Activated CD4-positive, CD25-positive, alpha-beta regulatory T cell (primary cell): ENCODE measurements around the gene CACTIN.
A peak's percentile ranks its signal among the peaks of the same experiment; 100 is the strongest.
"Not testable (repeated sequence)": the region's sequence is repeated elsewhere in the genome, so short reads cannot be mapped to it uniquely, and the experiment has no call there.

Experiments used
- DNase-seq, 4 experiments: peaks; one replicate each; lab custom pipeline; 2025; lab: John Stamatoyannopoulos, UW

The CACTIN gene

DNA sequence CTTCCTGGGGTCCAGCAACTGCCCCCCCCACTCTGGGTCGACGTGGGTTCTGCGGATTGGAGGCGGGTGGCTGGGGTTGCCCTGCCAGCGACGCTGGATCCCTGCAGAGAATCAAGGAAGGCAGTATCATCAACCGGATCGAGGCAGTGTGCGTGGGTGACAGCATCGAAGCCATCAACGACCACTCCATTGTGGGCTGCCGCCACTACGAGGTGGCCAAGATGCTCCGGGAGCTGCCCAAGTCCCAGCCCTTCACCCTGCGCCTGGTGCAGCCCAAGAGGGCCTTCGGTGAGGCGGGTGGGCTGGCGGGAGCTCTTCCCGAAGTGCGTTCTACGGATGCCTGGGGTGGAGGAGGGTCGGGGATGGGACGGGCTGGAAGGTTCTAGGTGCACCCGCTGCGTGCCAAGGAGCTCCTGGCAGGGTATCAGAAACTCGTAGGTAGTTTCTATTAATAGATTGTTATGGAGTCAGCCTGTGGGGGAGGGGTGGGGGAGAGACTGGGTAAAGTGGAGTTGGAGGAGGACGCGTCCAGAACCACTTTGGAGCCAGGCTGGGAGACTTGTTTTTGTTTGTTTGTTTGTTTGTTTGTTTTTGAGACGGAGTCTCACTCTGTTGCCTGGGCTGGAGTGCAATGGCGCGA, 39.8 kb downstream of the CACTIN start:
- no peak for DNase-seq

DNA sequence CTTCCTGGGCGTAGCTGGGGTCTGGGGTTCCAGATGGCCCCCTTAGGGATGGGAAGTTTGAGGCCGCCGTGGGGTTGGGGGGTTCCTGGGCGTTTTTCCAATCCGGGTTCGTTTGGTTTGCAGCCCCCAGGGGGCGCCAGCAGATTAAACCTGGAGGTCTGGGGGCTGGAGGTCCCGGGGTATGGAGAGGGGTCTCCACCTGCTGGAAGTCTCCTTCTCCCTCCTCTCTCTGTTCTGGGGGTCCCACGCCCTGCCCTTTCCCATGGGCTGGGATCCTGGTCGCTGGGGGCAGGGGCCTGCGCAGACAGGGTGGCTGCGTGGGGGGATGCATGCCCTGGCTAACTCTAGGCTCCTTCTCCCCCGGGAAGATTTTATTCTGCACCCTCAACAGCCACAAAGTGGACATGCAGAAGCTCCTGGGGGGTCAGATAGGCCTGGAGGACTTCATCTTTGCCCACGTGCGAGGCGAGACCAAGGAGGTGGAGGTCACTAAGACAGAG, 40.4 kb downstream of the CACTIN start:
- DNase-seq: peak in 2 of 4 experiments; percentile 19 to 28

DNA sequence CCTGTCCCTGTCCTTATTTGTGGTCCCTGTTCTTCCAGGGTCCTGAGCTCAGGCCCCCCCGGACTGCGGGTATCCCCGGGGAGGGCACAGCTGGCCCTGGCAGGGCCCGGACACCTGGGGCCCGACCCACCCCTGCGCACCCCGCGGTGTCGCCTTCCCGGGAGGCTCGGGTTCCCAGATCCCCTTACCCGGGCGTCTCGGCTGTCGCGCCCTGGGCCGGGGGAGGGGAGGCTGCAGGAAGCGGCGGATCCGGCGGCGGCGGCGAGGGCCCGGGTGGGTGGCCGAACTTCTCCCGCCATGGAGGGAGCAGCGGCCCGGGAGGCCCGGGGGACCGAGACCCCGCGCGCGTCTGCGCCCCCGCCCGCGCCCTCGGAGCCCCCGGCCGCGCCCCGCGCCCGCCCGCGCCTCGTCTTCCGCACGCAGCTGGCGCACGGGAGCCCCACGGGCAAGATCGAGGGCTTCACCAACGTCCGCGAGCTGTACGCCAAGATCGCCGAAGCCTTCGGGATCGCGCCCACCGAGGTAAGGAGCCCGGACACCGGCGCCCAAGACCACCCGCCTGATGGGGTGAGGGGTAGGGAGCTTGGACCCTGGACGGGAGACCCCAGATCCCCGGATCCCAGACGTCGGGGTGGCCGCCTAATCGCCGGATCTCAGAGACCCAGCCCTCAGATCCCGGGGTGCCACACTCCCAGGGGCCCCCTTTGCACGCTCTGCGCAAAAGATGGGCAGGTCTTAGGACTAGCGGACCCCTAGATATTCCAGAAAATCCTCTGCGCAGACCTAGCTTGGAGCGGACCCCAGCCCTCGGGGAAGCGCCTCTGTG, 41.1 kb downstream of the CACTIN start, which contains the start of gene GIPC3:
Gene GIPC3 (plus strand): TSS at position 178 of the 826 bp plus-strand sequence. CDS start 120 bp downstream, at position 298.
- DNase-seq: no peak

DNA sequence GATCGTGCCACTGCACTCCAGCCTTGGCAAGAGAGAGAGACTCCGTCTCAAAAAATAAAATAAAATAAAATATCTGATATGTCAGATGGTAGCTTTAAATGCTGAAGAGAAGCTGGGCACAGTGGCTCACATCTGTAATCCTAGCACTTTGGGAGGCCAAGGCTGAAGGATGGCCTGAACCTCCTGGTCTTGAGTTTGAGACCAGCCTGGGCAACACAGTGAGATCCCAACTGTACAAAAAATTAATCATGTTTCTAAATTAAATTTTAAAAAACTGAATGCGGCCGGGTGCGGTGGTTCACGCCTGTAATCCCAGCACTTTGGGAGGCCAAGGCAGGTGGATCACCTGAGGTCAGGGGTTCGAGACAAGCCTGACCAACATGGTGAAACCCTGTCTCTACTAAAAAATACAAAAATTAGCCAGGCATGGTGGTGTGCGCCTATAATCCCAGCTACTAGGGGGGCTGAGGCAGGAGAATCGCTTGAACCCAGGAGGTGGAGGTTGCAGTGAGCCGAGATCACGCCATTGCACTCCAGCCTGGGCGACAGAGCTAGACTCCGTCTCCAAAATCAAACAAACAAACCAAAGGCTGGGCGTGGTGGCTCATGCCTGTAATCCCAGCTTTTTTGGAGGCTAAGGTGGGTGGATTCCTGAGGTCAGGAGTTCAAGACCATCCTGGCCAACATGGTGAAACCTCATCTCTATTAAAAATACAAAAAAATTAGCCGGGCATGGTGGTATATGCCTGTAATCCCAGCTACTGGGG, 42.4 kb downstream of the CACTIN start:
- not testable (repeated sequence) for DNase-seq

DNA sequence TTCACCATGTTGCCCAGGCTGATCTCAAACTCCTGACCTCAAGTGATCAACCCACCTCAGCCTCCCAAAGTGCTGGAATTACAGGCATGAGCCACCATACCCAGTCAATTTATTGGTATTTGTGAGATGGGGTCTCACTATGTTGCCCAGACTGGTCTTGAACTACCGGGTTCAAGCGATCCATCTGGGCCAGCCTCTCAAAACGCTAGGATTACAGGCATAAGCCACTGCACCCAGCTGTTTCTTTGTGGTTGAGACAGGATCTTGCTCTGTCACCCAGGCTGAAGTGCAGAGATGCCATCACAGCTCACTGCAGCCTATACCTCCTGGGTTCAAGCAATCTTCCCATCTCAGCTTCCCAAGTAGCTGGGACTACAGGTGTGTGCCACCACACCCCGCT, 44.8 kb downstream of the CACTIN start:
- not testable (repeated sequence) for DNase-seq

DNA sequence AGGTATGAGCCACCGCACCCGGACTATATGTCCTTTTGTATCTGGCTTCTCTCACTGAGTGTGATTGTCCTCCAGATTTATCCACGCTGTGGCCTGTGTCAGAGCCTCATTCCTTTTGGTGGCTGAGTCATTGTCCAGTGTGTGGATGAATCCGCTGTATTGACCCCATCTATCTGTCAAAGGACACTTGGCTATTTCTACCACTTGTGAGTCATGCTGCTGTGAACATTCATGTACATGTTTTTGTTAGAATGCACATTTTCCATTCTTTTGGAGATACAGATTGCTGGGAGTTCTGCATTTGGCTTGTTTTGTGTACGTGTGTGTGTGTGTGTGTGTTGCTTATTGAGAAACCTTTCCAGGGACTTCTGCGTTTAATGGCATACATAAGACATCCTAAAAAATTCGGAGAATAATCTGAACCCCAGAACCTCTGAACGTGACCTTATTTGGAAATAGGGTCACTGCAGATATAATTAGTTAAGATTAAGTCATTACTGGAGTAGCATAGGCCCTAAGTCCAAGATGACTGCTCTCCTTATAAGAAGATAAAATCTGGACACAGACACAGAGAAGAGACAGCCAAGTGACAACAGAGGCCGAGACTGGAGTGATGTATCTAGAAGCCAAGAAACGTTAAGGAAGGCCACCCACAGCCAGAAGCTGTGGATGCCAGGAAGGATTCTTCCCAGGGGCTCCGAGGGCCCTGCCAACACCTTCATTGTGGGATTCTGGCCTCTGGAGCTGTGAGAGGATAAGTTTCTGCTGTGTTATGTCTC, 46.2 kb downstream of the CACTIN start:
- no peak for DNase-seq

DNA sequence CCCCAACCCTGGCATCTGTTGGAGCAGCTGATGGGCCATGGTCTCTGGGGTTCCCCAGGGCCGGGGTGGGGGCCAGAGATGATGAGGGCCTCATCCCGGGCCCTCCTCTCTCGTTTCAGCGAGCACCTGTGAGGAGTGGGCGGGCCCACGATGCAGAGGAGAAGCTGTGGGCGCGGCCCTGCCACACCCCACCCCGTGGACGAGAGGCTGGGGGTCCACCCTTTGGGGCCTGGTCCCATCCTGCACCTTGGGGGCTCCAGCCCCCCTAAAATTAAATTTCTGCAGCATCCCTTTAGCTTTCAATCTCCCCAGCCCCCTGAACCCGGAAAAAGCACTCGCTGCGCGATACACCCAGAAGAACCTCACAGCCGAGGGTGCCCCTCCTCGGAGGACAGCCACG, 48.2 kb downstream of the CACTIN start:
- DNase-seq: no peak

DNA sequence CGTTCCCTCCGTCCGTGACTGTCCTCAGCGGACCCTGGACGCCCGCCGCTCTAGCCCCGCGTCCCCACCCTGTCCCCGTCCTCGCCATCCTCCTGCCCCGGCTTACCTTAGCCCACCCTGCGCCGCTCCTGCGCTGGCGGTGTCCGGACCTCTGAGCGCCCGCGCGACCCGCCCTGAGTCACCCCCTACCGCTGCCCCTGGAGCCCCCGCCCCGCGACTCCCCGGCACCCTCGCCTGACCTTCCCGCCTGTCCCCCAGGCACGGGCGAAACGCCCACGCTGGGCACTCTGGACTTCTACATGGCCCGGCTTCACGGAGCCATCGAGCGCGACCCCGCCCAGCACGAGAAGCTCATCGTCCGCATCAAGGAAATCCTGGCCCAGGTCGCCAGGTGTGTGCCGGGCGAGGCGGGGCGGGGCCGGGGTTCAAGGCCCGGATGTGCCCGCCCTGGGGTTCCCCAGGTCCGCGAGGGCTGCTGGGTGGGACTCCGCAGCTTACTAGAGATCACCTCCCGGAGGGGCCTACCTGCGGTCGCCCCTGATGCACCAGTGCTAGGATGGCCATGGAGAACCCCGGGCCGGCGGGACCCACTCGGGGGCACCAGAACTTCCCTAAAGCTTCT, 48.8 kb downstream of the CACTIN start:
- DNase-seq: no peak

DNA sequence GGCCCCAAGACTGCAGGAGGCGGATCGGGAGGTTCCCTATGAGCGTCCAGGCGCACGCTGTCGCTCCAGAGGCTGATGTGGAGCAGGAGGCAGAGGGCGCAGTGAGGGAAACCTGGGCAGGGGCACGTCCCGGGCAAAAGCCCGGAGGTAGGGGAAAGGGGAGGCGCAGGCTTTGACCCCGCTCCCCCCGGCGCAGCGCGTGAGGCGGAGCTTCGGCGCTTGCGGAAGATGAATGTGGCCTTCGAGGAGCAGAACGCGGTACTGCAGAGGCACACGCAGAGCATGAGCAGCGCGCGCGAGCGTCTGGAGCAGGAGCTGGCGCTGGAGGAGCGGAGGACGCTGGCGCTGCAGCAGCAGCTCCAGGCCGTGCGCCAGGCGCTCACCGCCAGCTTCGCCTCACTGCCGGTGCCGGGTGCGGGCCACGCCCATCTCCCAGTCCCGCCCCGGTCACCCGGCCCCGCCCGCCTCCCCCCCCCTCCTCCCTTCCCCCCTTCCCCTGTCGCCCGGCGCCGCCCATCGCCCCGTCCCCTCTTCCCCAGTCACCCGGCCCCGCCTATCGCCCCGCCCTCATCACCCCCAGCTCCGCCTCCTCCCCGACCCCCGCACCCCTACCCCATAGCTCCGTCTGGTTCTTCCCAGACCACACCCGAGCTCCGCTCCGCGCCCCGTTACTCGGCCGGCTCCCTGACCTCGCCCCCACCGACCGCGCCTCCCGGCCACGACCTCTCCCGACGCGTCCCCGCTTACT, 49.7 kb downstream of the CACTIN start:
- no peak for DNase-seq

DNA sequence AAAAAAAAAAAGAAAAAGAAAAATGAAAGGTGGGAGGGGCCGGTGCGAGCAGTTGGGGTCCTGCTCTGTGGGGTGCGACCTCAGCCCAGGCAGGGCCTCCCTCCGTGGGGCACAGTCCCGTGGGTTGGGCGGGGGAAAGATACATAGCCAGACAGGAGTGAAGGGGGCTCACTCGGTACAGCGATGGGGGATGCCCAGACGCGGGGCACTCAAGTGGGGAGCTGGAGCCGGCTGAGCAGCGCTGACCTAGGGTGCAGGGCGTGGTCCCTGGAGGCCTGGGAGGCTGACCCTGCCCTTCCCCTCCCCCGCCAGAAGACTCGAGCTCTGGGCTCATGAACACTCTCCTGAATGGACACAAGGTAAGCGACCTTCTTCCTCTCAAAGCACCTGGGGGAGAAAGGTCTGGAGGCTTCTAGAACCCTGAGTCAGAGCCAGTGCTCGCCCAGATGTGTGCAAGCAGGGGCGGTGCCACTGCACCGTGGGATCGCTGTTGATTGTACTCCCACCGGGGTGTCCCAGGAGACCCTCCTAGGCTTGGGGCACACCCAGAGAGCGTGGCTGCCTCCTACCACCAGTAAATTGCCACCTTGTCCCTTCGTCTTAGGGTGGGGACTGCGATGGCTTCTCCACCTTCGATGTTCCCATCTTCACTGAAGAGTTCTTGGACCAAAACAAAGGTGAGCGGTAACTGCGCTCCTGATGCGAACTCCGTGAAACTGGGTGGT, 50.5 kb downstream of the CACTIN start:
- no peak for DNase-seq

DNA sequence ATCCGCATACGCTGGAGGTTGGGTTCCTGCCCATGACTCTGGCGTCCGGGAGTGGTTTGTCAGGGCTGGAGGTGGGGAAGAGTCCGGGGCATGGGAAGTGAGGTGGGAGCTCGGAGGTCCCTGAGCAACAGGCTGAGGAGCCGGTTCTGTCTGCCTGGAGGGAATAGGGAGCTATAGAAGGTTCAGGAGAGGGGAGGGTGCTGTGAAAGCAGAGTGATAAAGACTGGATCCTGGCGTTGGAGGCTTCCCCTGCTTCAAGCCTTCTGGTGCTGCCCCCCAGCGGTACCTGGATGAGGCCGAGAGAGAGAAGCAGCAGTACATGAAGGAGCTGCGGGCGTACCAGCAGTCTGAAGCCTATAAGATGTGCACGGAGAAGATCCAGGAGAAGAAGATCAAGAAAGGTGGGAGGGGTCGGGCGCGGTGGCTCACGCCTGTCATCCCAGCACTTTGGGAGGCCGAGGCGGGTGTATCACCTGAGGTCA, 51.3 kb downstream of the CACTIN start:
- no peak for DNase-seq

DNA sequence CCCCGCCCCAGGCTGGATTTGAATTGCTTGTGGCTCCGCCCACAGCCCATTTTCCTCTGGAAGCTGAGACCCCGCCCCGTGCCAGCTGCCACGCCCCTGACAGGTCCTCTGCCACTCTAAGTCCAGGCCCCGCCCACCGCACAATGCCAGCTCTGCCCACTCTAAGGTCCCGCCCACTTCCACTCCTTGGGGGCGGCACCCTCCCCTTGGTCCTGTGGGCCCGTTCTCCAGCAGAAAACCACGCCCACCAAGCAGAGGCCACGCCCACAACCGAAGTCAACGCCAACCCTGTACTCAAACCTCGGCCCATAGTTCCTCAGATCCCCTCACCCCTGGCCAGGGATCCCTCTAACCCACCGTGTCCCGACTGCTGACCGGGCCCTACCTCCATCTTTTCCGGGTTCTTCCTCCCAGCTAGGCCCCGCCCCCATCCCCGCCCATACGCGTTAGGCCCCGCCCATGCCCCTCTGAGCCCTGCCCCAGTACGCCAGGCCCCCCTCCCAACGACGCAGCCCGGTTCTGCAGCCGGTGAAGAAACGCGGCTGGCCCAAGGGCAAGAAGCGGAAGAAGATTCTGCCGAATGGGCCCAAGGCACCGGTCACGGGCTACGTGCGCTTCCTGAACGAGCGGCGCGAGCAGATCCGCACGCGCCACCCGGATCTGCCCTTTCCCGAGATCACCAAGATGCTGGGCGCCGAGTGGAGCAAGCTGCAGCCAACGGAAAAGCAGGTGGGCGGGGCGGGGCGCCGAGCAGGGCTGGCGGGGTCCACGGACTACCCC, 52.5 kb downstream of the CACTIN start:
- peak; percentile 42 to 62 (median 51) for DNase-seq

DNA sequence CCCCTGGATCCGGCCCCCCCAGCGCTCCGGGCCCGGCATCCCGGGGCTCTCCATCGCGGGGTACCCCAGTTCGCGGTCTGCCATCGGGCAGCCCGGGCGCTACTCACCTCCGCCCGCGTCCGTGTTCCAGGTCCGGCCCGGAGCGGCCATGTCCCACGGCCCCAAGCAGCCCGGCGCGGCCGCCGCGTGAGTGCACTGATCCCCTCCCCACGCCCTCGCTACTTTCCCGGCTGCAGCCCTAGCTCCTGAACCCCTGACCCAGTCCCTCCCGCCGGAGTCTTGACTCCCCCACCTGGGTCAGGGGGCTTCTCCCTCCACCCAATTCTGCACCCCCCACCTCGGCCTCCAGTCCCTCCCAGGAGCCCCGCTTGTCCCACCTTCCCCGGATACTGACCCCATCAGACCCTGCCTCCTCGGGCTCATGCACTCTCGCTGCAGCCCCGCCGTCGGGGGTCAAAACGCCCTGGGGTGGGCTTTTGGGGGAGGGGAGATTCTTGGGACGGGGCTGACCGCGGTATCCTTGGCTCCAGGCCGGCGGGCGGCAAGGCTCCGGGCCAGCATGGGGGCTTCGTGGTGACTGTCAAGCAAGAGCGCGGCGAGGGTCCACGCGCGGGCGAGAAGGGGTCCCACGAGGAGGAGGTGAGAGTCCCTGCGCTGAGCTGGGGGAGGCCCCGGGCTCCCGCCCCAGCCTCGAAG, 53.3 kb downstream of the CACTIN start:
- DNase-seq: no peak

DNA sequence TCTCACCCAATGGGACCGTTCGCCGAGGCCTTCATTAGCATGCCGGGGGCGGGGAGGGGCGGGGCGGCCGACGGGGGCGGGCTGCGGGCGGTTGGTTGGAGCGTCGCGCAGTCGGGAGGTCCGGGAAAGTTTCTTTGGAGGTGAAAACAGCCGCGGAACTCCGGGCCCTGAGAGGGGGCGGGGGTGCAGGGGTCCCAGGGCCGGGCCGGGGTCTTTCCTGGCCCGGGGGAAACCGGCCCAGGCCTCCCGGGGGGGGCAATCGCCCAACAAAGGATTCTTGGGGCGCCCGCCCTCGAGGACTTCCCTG, 53.8 kb downstream of the CACTIN start, which contains the start of gene HMG20B:
Gene HMG20B (plus strand): TSS at position 90 of the 307 bp plus-strand sequence. CDS start 366 bp downstream, outside the sequence.
- DNase-seq: no peak

DNA sequence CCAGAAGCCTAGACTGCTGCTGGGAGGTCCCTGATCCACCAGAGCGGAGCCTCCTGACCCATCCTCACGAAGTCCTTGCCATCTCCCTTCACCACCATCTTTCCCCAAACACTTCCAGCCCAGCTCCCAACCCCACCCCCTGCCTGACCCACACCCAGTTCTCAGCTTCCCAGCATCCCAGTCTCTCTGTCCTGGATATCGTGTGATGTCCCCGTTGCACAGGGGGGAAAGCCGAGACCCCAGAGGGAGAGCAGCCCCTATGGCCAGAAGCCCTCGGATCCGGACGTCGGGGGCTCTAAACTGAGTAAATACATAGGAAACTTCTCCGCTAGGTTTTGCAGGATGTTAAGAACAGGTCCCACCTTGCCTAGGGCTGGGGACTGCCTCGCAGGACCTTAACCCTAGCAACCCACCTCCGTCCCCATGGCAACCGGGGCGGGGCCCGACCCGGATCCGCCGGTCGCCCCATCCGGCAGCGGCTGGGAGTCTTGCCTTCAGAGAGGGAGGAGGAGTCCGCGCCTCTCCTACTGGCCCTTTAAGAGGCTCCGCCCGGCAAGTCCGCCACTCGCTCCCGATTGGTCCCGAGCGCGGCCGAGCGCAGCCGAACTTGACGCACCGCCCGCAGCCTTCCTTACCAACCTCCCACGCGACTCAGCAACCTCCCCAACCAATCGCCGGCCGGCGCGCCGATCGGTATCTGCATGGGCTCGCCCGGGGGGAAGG, 54.3 kb downstream of the CACTIN start:
- peak; percentile 98 to 99 (median 98) for DNase-seq

DNA sequence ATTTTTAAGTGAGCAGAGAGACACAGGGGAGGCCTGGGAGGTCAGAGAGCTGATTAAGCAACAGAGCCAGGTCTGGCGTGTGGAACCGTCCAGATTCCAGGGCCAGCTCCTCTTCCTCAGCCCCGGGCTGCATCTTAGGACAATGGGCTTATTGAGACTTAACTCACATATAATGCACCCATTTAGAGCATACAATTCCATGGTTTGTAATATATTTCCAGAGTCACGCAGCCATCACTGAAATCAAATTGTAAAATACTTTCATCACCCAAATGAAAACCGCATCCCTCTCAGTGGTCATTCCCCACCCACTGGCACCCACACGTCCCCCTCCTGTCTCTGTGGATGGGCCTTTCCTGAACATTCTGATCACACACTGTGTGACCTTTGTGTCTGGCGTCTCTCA, 56.0 kb downstream of the CACTIN start:
- no peak for DNase-seq

DNA sequence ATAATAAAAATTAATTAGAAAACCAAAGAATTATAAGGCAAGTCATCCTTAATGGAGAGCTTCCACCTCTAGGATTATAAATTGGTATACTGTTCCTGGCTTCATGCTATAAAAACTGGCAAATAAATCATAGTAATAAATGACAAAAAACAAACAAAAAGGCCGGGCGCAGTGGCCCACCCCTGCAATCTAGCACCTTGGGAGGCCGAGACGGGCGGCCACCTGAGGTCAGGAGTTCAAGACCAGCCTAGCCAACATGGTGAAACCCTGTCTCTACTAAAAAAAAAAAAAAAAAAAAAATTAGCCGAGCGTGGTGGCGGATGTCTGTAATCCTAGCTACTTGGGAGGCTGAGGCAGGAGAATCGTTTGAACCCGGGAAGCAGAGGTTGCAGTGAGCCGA, 56.5 kb downstream of the CACTIN start:
- not testable (repeated sequence) for DNase-seq

DNA sequence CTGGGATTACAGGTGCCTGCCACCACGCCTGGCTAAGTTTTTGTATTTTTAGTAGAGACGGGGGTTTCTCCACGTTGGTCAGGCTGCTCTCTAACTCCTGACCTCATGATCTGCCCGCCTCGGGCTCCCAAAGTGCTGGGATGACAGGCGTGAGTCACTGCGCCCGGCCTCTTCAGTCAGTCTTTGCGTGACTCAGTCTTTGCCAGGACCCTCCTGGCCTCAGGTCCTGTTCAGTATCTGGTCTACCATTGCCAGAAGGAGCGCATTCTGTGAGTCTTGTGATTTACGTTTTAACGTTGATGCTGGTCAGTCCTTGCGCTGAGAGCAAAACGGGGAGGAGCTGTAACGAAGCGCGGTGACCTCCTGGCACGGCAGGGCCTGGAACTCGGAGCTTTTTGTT, 61.5 kb downstream of the CACTIN start:
- no peak for DNase-seq
